Head of caudate nucleus (tissue), 42 donors: ENCODE data around the gene SBF2.

Experiments used
- DNase-seq, 42 donors: peaks; one replicate each; pipeline versions ENCODE4 v3.0.0 to v3.0.0-alpha.2; 2020 to 2021; ENCODE audit warnings: mixed read lengths in 7 of 42
- intact Hi-C: fragments of 100-400 bp; cut with DNase I; formaldehyde crosslinking; loops from one replicate; pipeline ENCODE4 v1.15.0; 2022

Gene SBF2

DNA sequence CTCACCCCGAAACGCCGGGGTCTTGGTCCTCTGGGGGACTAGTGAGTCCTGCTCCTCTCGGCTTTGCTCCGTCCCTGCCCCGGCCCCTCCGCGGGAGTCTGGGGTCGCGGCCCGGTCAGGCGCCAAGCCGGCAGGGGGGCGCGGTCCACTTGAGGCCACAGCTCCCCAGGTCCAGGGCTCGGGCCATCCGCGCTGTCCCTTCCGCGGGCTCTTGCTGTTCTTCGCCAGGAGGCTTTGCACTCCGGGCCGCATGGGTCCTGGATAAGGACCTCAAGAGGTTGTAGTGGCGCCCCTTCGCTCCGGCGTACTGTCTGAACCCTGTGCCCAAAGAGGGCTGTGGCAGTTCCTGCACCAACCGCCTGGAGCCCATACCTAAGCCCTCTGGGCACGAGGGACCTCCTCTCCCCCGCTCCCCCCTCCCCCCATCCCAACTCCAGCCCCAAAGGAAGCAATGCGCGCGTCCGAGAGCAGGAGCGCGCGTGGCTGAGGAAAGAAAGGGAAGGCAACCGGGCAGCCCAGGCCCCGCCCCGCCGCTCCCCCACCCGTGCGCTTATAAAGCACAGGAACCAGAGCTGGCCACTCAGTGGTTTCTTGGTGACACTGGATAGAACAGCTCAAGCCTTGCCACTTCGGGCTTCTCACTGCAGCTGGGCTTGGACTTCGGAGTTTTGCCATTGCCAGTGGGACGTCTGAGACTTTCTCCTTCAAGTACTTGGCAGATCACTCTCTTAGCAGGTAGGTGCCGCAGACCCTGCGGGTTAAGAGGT is 10.7 kb upstream of the SBF2 start, which contains the start of gene ADM:
Gene ADM (plus strand): TSS at position 579 of the 767 bp plus-strand sequence. CDS start 628 bp downstream, outside the sequence.
- DNase-seq: peak; percentile 49 to 89 (median 75)
- intact Hi-C loops: loop anchor here (5.0 to 10.0 kb wide), 3 partner anchors 97 to 547 kb away; no protein-coding TSS in a partner anchor

DNA sequence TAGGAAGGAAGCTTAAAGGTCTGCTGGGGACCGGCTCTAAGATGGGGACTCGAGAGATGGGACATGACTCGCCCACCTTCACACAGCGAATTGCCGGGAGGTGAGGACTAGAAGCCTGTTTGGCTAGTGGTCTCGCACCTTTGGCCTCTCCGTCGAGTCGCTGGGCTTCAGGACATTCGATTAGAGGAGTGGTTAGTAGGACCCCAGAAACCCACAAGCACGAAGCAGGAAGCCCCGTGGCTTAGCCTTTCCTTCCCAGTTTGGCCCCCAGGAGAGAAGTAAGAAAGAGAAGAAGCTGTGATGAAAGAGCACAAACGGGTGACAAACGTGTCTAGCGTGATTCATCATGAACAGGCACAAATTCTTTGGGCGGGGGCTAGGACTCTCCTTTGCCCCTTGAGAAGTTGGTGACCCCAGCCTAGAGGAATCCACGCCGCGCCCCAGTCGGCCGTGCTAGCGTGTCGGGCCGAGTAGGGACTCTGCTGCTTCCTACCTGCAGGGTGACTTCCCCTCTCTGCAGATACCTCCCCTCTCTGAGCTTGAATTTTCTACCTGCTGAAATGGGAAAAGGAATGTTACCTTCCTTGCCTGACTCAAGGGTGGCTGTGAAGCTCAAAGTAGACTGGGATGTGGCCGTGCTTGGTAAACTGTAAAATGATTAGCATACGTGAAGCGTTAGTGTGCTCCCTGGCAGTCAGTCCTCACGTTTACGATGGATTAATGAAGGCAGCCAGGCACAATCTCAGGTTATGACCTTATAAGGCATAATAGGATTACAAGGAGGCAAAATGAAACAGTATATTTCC is 9.7 kb upstream of the SBF2 start:
- intact Hi-C loops: loop anchor here (10.0 kb wide), 1 partner anchor 319 kb away; no protein-coding TSS in a partner anchor

DNA sequence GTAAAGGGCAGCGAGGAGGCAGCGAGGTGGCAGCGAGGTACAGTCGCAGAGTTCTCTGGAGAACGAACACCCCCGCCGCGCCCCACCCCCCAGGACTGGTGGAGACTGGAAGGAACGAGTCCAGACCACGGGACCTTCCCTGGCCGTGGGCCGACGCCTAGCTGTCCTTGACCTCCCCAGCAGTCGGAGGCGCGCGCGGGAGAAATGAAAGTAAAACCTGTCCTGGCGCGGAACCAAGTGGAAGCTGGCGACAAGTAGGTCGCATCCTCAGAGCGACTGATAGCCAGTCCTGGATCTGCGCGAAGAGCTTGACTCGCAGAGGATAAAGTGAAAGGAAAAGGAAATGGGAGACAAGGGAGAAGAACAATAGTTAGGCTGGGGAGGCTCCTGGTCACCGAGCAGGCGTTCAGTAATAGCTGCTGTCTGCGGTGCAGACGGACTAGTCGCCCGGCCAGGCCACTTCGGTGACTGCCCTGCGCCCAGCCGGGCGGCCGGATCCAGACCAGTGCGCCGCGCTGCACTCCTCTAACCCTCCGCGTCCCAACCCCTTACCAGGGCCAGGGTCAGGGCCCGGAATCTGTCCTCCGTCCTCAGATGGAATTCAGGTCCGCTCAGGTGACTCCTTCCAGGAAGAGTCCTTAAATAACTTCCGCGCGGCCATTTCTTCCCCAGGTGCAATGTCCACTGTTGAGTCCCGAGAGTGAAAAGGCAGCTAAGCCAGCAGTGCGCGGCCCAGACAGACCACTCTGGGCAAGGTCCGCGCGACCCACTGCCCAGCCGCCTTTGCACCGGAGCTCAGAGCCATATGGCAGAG is 8.9 kb upstream of the SBF2 start:
- DNase-seq: peak; percentile 43 to 87 (median 74)
- intact Hi-C loops: loop anchor here (10.0 kb wide), 1 partner anchor 318 kb away; no protein-coding TSS in a partner anchor

More for the DNA sequence above, 9.7 kb upstream of the SBF2 start:
- peak in 15 of 42 donors; percentile 13 to 57 (median 34) for DNase-seq

DNA sequence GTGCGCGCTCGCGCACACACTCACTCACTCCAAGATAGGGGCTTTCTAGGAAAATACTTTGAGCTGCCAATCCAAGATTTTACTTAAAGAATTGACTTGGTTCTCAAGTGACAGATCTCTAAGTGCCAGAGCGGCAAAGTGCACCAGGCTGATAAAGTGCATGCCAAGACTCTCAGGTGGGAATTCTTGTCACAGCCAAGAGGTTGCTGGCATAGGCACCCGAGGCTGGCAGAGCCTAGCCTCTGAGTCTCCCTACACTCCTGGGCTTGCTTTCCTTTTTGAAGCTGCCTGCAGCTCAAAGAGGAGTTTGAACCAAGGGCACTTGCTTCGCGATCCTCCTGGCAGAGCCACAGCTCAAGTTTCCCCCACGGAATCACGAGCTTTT is 8.3 kb upstream of the SBF2 start:
- peak in 1 of 42 donors; percentile 16 for DNase-seq
- intact Hi-C loops: loop anchor here (10.0 kb wide), 1 partner anchor 318 kb away; no protein-coding TSS in a partner anchor

DNA sequence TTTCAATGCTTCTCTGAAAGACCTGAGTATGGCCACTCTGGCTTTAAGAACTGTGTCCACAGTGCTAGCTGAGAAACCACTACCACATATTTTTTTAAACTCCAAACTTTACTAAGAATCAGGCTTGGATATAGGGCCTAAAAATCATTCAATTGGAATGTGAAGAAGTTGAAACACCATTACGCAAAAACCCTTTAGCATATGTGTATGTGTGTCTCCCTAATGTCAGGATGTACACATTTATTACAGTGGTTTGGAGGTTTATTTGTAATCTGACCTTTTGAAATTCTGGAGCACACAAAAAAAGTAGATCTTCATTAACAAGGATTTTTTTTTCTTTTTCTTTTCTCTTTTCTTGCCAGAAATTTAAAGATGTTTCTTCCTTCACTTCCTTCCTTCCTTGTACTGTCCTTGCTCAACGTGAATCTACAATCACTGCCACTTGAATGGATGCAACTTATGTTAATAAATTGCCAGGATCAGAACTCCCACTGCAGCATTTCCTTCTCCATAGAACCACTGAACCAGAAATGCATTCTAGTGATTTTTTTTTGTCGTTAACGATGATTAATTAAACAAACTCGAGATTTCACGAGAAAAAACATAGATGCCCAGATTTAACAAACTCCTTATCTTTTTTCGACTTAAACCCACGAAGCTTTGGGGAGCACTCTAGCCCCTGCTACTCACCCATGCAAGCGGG is 7.8 kb upstream of the SBF2 start:
- intact Hi-C loops: loop anchor here (10.0 kb wide), 1 partner anchor 317 kb away; no protein-coding TSS in a partner anchor
- DNase-seq: no peak

DNA sequence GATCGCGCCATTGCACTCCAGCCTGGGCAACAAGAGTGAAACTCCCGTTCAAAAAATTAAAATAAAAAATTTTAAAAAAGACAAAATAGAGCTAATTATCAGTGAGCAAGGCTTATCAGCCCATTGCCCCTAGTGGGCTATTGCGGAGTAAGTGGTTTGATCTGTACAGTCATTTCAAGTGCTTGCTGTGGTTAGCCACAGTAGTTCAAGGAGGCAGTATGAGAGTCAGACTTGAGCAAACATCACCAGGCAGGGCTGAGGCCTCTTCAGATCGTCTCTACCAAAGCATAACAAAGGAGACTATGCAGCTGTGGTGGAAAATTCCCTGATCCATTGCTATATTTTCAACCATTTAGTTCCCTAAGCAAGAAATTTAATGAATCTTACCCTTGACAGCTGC is 4.3 kb upstream of the SBF2 start:
- intact Hi-C loops: no loop called here
- no peak for DNase-seq

DNA sequence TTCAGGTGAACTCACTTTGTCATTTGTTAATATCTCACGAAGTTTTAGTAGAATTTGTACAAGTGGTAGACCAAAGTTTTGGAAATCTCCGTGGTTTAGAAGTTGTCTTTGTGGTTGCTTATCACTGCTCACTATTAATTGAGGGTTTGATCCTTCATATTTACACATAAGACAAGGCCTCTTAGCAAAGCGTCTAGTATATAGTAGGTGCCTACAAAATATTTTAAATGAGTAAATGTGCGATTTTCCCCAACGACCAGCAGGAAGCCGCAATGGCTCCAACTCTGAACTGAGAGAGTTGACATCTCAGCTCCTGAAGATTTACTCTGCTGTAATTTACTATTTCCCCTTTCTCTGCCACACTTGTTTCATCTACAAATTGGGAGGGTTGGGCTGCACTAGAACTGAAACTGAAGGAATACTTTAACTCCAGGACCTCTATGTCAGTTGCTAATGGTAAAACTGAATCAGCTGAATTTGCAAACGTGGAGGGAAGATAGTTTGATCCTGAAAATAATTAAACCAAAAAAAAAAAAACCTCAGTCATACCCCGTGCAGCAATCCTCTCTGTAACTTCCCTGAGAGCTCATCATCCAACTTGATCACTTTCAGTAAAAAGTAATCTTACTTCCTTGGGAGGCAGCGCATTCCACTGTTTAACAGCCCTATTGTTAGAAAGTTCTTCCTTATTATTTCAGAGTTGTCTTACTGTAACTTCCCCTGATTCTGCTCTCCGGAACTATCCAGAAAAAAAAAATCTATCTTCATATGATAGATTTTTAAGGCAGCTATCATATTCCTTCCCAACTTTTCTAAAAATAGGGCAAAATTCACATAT is 1.3 kb upstream of the SBF2 start:
- intact Hi-C loops: no loop called here
- DNase-seq: no peak

DNA sequence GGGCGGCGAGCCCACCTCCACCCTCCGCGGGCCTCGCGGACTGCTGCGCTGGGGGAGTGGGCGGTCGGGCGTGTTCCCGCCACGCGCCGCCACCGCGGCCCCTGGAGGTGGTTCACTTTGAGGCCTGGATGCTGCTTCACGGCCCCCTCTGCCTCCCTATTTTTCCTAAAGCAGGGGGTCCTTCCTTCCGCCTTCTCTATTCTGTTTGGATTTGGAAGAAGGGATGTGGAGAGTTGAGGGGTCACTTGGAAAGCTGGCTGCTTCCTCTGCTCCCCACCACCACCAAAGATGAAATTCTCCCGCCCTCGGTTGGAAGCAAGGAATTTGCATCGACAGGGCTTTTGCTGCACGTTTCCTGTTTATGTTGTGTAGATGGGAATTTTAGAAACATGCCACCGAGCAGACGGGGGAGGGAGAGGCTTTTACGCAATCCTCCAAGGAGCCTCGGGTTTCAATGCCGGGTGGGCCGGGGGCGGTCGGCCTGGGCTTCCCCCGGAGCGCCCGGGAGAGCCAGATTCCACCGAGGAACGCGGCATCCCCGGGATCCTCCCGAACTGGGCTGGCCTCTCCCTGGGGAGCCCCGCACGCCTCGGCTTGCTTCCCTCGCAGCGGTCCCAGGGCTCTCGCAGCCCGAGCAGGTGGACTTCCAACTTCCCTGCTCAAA is 403 bp upstream of the SBF2 start:
- DNase-seq: peak in 35 of 42 donors; percentile 7 to 65 (median 40)
- intact Hi-C loops: no loop called here

DNA sequence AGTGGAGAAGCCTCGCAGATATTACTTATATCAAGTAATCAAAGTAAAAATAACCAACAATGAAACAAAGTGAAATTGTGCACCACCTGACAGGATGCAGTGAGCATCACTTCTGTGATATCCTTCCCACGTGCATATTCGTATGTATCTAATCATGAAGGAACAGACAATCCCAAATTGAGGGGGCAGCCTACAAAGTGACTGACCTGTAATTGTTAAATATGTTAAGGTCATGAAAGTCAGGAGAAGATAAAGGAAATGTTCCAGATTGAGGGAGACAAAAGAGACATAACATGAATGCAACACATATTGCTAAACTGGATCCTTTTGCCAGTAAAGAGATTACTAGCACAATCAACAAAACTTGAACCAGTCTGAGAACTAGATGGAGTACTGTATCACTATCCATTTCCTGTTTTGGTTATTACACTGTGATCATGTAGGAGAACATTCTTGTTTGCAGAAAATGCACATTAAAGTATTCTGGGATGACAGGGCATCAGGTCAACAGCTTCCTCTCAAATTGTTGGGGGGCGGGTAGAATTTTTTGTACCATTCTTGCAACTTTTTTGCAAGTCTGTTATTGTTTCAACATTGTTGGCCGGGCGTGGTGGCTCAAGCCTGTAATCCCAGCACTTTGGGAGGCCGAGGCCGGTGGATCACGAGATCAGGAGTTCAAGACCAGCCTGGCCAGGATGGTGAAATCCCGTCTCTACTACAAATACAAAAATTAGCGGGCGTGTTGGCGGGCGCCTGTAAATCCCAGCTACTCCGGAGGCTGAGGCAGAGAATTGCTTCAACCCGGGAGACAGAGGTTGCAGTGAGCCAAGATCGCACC is 2.0 kb downstream of the SBF2 start:
- intact Hi-C loops: no loop called here
- peak in 3 of 42 donors; percentile 23 to 50 (median 28) for DNase-seq

DNA sequence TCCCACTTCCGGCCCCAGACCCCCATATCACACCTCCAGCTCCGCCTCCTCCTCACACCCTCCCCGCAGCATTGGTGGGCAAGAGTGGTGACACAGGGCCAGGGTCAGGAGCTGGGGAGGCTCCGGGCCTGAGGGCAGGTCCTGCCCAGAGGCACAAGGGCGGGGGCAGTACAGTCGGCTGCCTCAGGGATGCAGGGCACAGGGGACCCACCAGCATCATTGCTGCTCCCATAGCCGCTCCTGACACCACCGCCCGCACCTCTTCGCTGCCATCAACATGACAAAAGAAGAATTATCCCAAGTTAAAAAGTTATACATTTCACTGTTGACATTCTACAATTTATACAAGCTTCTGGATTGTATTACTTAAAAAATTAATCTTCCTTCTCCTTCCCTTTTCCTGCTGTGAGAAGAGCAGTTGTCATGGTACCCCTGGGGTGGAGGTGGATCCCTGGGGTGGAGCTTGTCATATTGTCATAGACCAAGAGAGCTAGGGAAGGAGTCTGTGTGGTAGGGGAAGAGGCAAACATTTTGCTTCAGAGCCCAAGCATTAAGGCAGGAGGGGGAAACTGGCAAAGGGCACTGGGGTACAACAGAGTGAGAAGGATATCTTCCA is 4.1 kb downstream of the SBF2 start:
- peak in 35 of 42 donors; percentile 22 to 88 (median 61) for DNase-seq
- intact Hi-C loops: no loop called here

DNA sequence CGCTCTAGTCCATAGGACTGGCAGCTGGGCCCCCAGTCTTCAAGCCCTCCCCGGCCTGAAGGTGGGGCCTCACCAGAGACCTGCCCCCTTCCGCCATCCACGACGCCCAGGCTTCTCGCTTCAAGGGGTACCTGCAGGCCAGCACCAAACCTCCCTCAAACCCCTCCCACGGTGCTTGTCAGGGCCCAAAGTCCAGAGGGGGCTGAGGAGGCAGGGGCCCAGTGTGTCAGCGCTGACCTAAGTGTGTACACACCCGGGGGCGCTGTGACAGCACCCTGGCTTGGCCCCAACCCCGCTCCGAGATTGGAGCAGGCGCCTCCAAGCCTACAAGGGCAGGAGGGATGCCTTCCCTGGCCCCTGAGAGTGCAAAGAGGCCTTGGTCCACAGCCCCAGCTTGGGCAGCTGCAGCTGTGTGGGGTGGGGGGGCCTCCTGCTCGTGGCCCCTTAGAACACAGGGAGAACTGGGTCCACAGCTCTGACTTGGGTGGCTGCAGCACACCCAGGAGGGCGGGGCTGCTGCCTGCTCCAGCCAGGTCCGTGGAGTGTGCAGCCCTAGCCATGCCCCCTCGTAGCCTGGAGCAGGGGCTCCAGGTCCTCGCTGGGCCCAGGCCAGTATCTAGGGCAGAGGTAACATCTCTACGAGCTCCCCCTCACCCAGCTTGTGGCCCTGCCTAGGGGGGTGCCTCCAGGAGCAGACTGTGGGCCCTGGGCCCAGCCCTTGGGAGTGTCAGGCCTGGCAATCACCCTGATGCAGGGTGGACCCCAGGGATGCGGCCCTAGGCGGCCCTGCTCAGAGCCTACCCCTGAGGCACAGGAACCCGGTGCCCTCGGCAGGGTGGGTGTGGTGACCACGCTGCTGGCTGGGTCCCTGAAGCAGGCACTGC is 4.9 kb downstream of the SBF2 start:
- DNase-seq: no peak
- intact Hi-C loops: no loop called here

DNA sequence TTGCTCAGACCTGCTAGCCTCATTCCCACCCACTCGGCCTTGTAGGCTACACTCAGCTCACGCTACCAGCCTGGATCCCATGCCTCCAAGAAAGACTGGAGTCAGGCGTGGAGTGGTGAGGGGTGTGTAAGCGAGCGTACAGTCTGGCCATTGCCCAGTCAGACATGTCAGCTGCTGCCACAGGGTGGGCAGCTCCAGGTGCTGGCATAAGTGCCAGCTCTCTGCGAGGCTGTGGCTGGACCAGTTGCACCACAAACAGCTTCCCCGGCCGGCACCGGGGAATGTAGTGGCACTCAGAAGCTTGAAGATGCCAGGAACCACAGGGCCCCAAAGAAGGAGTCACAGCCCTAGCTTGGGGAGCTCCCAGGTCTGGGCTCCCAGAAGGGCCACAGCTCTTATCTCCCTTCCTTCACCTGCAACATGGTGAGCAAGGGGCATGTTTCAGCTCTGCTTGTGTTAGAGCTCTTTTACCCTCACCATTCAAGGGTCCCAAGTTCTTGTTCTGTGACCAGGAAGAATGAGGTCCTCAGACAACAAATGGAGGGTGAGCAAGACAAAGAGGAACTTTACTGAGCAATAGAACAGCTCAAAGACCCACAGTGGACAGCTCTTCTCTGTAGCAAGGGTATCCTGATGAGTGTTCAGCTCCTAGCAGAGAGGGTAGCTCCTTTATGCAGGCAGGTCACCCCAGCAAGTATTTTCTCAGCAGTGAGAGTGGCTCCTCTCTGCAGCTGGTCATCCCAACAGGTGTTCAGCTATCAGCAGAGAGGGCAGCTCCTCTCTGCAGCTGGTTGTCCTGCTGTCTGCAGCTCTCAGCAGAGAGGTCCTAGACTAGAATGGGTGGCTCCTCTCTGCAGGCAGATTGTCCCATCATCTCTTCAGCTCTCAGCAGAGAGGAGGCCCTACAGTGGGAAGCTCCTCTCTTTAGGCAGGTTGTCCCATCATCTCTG is 6.0 kb downstream of the SBF2 start:
- intact Hi-C loops: no loop called here
- DNase-seq: no peak

DNA sequence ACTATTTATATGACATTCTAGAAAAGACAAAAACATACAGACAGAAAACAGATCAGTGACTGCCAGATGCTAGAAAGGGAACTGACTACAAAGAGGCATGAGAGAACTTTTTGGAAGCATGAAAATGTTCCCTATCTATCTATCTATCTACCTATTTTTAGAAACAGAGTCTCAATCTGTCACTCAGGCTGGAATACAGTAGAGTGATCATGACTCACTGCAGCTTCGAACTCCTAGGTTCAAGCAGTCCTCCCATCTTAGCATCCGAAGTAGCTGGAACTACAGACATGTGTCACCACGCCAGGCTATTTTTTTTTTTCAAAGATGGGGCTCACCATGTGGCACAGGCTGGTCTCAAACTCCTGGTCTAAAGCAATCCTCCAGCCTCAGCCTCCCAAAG is 6.9 kb downstream of the SBF2 start:
- intact Hi-C loops: no loop called here
- peak in 6 of 42 donors; percentile 30 to 55 (median 42) for DNase-seq
